Stromal cell of bone marrow (primary cell): ENCODE data around the gene FBXW2.
A peak's percentile ranks its signal among the peaks of the same experiment; 100 is the strongest.
"Not testable (repeated sequence)": the region's sequence is repeated elsewhere in the genome, so short reads cannot be mapped to it uniquely, and the experiment has no call there.

Source experiments
- DNase-seq: peaks from one replicate; pipeline ENCODE4 v3.0.0-alpha.2; 2012; ENCODE audit warnings: low read depth

Gene FBXW2, protein sequence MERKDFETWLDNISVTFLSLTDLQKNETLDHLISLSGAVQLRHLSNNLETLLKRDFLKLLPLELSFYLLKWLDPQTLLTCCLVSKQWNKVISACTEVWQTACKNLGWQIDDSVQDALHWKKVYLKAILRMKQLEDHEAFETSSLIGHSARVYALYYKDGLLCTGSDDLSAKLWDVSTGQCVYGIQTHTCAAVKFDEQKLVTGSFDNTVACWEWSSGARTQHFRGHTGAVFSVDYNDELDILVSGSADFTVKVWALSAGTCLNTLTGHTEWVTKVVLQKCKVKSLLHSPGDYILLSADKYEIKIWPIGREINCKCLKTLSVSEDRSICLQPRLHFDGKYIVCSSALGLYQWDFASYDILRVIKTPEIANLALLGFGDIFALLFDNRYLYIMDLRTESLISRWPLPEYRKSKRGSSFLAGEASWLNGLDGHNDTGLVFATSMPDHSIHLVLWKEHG

DNA sequence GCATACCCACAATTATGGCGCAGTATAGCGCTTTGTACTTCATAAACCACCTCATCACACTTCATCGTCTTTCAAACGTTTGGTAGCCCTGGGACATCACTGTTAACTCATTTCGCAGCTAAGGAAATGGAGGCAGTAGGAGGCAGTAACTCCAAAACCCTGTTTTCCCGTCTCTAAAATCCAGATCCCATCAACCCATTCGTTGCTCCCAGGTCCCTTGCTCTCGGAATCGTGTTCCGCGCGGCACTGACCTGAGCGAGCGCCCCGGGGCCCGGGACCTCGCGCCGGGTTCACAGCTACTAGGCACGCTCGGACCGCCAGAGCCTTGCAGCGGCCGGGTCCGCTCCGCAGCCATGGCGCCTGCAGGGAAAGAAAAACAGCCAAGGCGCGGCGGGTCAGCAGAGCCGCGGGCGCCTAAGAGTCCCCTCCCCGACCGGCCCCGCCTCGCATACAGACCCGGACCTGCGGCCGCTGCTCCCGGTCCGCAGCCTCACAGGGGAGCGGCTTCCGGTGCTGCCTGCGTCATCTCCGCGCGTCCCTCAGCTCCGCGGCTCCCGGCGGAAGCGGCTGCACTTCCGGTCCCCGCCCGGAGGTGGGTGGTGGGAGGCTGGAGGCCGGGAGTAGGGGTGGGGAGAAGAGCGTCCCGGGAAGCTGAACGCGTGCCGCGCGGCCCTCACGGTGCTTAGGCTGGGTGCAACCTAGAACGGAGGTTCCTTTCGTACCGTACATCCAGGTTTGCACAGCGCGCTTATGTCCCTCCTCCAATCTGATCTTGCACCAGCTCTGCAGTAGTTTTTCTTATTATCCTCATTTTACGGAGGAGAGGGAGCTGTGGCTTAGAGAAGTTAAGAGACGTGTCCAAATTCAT is at the start of gene FBXW2:
Gene FBXW2, minus strand, starts transcription at position 519 of the 868 bp plus-strand sequence. CDS start 5,158 bp downstream, outside the sequence.
- peak; percentile 75 for DNase-seq

DNA sequence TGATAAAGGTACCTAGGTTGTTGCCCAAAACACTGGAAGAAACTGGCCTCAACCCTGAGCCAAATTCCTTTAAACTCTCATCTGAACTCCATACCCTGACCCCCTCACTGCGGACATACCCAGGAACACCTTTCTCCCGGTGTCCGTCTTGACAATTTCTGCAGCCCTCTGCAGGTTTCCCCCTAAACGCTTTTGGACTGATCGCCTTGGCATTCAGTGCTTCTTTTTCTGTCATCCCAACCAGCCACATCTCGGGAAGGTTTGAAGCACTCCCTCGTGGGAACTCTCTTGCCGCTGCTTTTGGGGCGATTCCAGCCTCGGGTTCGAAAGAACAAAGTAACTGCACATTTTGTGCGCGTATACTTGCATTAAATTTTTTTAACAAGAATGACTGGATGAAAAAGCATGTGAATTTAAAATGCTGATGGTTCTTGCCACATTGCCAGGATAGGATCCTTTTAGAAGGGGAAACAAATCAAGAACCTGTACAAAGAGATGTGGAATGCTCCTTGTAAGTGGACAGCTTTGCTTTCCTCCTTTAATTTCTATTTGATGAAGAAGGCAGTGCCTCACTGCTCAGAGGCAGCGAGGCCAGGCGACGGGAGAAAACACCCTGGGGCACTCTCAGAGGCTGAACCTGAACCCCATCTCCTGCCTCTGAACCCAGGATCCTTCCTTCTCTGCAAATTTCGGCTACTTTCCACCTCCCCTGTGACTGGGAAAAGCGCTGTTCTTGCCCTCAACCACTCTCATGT is 48.9 kb upstream of the FBXW2 start:
- DNase-seq: no peak

DNA sequence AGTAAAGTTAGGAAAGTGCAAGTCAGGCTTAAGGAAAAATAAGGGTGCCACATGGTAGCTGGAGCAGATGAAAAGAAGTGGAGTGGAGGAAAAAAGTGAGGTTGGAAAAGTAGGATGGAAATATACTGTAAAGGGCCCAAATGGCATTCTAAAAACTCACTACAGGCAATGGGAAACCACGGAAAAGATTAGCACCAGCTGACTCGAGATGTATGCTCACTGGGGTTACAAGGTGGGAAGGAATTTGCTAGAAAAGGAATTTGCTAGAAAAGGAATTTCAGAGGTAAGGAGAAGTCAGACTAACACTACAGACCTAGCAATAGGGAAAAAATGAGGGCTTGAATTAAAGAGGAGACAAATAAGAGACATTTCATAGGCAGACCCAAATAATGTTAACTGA is 45.9 kb upstream of the FBXW2 start:
- DNase-seq: no peak

DNA sequence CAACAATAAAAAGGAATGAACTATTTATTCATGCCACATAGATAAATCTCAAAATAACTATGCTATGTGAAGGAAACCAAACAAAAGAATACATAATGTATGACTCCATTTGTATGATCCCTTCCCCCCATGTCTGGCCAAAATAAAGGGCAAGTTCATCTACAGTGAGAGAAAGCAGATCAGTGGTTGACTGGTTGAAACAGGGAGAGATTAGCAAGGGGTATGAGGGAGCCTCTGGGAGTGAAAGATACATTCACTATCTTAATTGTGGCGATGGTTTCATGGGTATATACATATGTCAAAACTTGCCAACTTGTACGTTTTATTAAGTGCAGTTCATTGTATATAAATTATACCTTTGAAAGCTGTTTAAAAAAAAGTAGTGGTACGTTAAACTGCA is 44.7 kb upstream of the FBXW2 start:
- no peak for DNase-seq

DNA sequence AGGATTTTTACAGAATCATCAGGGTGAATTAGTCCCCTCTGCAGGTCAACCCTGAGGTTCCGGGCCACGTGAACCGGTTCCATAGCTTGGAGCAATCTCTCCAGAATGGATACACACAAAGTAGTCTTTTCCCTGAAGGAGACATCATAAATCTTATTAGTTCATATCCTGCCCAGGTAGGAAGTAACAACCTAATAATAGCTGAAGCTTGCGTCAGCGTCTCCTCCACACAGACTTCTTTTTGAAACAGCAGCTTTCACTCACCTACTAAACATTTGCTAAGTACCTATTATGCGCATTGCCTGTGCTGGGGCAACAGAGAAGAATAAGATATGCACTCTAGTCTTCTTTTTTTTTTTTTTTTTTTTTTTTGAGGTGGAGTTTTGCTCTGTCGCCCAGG is 40.1 kb upstream of the FBXW2 start:
- DNase-seq: no peak

DNA sequence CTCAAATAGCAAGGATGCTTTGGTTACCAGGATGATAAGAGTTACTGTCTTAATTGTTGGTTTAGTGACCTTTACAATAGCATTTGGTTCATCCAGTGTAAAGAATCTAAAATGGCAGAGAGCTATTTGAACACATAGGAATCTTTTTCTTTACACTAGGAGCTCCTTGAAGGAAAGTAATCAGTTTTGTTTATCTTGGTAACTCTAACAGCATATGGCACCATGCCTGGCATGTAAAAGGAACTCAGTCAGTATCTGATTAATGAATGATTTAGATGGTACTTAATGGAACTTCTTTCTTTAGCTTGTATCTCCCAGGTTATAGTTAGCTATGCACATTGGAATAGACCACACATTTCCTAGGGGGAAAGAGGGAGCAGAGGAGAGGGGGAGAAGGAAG is 39.6 kb upstream of the FBXW2 start:
- DNase-seq: no peak

DNA sequence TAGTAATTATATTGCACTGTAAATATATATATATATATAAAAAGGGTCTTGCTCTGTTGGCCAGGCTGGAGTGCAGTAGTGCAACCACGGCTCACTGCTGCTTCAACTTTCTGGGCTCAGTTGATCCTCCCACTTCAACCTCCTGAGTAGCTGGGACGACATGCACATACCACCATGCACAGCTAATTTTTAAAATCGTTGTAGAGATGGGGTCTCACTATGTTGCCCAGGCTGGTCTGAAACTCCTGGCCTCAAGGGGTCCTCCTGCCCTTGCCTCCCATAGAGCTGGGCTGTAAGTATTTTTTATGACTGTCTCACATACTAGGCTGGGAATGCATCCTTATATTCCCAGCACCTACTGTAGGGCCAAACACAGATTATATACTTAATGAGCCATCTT is 37.6 kb upstream of the FBXW2 start:
- DNase-seq: no peak

DNA sequence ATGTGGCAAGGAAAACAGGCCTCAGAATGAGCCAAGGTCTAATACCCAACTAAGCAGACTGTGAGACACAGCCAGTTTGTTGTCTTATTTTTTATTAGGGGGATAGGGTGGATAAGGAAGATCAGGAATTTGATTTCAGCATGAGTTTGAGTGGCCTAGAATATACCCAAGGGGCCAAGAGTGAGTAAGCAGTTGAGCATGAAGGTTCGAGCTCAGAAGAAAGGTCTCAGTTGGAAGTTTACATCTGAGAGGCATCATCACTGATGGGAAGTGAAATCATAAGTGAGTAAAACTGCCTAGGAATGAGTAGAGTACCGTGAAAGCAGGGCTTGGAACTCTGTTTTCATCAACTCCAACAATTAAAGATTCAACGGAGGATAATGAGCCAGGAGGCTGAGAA is 36.9 kb upstream of the FBXW2 start:
- no peak for DNase-seq

DNA sequence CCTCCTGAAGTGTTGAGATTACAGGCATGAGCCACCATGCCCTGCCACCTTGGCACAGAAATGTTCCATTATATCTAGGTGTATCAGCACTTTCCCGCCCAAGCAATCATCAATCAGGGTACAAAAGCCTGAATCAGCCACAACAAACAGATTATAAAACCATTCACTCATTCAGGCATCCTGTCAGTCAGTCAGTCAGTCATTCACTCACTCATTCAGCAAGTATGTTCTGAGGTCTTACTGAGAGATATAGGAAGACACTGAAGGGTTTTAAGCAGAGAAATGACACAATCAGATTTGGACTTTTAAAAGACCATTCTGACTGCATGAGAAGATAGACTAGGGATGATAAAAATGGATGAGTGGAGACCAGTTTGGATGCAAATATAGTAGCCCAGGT is 36.4 kb upstream of the FBXW2 start:
- no peak for DNase-seq

DNA sequence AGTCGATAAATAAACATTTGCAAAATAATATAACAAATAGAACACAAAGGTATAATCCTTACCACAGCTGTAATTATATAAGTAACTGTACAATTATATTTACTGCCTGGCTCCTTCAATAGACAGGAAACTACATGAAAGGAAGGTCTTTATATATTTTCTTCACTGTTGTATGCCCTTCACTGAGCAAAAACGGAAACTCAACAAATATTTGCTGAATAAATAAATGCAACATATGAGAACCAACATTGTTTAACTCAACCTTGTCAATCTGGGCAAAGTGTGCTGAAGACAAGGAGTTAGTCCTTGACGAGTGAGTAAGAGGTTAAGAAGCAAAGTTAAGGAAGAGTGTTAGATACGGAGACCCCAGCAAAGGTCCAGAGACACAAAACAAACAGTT is 26.9 kb upstream of the FBXW2 start:
- no peak for DNase-seq

DNA sequence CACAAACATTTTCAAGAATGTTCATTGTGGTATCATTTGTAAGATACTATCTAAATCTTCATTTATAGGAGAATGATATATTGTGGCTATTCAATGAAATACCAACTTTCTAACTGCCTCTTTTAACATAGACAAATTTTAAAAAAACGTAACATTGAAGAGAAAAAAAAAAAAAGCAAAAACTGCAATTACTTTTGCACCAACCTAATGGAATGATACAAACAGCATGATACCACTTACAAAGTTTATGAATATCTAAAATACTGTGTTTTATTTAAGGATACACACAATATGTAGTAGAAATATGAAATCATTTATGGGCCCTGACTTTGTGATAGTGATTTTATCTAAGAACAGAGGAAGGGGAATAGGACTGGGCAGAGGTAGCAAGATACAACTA is 25.4 kb upstream of the FBXW2 start:
- no peak for DNase-seq

DNA sequence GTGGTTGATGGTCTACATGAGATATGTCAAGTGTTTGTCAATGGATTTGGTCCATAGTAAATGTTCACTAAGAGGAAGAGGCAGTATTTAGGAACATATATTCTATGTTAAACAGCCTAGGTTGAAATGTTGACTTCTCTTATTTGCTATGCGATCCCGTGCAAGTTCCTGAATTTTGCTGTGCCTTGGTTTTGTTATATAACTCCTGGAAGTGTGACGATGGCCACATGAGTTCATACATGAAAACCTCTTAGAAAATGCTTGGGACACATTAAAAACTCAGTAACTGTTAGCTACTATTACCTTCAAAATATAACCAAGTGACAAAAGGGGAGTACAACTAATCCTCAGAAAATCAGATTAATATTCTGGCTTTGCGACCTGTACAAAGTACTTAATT is 21.9 kb upstream of the FBXW2 start:
- no peak for DNase-seq

DNA sequence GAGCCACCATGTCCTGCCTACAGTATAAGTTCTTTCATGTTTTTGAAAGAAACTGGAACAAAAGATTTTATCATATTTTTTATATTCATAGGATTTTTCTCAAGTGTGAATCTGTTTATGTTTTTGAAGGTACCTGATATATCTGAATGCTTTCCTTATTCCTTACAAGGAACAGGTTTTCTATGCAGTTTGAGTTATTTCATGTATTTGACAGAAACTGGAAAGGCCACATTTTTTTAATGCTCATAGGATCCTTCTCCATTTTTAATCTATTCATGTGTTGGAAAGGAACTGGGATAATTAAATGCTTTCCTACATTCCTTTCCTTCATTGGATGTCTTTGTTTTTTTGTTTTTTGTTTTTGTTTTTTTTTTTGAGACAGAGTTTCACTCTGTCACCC is 15.7 kb upstream of the FBXW2 start:
- no peak for DNase-seq

DNA sequence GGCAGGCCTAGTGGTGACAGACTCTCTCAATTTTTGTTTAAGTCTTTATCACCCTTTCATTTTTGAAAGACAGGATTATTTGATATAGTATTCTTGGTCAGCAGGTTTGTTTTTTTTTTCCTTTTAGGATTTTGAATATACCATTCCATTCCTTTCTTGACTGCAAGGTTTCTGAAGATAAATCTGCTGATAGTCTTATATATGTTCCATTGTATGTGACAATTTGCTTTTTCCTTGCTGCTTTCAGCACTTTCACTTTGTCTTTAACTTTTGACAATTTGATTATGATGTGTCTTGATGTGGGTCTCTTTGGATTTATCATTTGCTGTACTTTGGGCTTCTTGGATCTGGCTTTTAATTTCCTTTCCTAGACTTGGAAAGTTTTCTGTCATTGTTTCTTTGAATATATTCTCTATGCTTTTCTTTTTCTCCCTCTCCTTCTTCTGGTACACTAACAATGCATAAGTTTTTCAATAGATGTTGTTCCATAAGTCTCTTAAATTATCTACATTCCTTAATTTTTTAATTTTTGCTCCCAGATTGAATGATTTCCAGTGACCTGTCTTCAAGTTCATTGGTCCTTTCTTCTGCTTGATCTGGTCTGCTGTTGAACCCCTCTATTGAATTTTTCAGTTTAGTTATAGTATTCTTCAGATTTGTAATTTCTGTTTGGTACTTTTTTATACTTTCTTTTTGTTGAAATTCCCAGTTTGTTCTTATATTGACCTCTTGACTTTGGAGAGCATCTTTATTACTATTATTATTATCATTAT is 14.6 kb upstream of the FBXW2 start:
- DNase-seq: no peak

DNA sequence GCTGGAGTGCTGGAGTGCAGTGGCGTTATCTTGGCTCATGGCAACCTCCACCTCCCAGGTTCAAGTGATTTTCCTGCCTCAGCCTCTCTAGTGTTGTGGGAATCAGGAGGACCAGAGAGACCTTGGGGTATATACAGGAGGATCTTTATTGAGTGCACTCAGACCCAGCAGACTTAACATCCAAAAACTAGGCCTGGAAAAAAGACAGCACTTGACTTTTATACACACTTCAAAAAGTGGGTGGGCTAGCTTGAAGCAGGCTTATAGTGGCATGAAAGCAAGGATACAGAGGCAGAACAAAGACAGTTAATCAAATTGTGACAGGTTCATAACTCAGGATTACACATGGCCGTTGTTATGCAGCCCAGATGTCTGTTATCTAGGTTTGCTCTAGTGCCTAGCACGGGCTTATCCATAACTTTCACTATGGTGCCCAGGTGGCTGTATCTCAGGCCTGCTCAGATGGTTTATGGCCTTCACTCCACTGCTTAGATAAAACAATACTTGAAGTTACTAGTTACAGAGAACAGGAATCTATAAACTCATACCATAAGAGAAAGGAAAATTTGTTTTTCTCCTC is 11.7 kb upstream of the FBXW2 start:
- DNase-seq: not testable (repeated sequence)

DNA sequence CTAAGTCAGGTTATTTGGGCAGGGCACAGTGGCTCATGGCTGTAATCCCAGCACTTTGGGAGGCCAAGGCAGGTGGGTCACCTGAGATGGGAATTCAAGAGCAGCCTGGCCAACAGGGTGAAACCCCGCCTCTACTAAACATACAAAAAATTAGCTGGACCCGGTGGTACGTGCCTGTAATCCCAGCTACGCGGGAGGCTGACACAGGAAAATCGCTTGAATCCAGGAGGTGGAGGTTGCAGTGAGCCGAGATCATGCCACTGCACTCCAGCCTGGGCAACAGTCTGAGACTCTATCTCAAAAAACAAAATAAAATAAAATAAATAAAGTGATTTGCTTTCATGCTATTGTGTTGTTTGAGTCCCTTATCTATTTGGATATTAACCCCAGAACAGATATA is 8.2 kb upstream of the FBXW2 start:
- no peak for DNase-seq

DNA sequence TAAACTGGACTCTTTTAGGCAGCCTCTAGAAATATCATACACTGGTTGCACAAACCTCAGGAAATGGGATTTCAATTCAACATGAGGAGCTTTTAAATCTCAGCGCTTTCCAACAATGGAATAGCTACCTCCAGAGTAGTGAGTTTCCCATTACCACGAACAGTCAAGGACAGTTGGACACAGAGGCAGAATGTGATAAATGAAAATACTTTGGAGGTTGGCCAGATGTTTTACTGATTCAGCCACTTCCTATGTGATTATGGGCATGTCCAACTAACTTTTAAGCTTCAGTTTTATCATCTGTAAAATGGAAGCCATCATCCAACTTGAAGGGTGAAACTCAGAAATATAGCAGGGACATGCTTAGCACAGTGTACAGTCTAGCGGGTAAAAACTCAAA is 2.1 kb downstream of the FBXW2 start:
- no peak for DNase-seq

DNA sequence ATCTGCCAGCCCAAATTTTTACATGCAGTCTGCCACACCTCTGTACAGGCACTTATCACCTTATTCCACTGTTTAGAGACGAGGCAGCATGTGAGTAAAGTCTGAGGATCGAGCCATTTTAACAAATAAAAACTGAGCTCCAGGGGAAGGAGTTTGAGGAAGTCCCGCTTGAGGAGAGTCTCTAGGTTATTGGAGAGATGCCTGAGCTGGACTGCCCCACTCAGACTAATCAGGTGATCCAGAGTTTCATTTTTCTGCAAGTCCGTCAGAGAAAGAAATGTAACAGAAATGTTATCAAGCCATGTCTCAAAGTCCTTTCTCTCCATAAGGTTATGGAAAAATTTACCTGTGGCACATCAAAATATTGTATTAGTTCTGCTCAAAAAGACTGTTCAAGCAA is 5.3 kb downstream of the FBXW2 start:
- no peak for DNase-seq

DNA sequence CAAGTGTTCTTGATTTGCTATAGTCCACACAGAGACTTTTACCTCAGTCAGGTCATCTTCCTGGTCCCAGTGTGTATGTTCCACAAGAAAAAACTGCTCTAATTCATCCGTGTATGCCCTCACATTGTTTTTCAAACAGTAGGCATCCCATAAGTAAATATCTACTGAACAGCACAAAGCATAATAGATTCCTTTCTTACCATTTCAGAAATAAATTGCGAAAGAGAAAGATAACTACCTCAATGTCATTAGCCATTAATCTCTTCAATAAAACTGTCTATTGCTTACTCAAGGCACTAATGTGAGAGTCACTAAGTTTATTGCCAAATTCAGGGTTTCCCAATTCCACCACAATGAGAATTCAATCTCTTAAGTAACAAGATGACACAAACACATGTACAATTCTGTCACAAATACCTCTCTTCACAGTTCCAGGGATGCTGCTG is 9.6 kb downstream of the FBXW2 start:
- DNase-seq: peak; percentile 36

DNA sequence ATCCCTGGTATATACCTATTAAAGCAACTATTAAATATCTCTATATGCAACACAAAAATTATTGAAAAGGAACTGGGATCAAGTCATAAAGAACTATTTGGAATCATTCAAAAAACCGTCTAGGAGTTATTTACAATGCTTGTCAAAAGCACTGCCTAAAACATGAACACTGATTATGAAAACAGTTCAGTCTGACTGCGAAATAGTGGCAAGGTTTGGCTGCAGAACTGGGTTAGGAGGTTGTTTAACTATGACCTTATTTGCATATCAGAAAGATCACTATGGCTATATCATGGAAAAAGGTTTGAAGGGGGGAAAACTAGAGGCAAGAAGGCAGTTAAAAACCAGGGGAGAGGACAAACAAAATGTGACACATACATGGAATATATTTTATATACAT is 12.0 kb downstream of the FBXW2 start:
- no peak for DNase-seq

DNA sequence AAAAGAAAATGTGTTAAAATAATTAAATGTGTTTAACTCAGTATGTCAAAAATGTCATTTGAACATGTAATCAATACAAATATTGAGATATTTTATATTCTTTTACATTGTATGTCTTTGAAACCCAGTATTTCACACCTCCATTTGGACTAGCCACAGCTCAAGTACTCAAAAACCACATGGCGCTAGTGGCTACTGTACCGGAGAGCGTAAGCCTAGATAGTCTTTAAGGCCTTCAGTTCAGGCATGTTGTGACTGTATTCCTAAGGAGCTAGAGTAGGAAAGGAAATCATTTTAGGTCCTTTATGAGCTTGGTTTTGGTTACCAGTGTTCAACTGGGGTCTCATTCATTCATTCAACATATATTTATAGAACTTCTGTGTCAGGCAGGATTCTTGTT is 12.8 kb downstream of the FBXW2 start:
- DNase-seq: no peak
